Measurements from ENCODE around the gene NFYC. TPM values are rescaled to one million over a fixed set of nuclear protein-coding genes. Genes with fewer than 3 reads are reported as not detected.

The NFYC gene
- total and polyA plus RNA-seq, 4 experiments from 2014 or later, result 47.7 to 73.6 (median 68.8) TPM

- CTCF ChIA-PET (ENCODE audit: partially characterized antibody), result interaction anchor here (1.0 to 1.2 kb wide), 2 partner anchors 15 to 164 kb away, joined by 3 to 4 read pairs; no protein-coding TSS in a partner anchor
- H3K27me3 ChIP-seq (ENCODE audit: insufficient read depth, low read length), result peaks cover 6% of the 10 kb centered on the region
Measured at GRCh38 chr1:40787737-40788560, 96.4 kb downstream of the NFYC start.

DNA sequence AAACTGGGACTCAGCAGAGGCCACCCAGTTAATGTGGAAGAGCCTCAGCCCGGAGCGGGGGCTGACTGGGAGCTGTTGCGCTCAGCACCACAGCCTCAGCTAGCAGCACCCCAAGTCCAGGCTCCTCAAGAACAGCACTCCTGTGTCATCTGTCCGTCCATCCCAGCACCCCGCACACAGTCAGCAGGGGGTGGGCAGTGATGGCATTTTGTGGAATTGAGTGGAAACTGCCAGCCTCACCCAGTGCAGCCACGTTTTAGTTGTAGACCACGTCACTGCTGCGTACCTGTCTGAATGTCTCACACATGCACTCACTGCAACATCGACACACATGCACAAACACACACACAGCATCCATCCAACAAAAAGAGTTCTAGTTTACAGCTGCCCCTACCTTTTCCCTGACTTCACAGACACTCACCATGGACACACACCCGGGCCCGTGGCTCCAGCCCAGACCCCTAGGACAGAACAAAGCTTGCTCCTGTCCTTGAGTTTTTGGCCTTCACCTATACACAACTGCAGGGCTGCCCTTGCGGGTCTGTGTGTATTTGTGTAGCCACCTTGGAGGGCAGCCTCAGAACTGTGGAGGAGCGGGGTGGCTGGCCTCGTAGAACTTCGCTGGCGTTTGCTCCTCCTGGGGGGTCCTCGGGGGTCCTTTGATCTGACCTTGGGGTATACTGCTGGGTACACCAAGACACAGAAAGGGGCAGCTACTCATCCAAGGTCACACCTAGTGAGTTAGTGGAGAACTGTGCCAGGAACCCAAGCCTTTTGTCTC, 97.2 kb downstream of the NFYC start:
- H3K36me3 Mint-ChIP-seq, result no peaks in the 10 kb centered on the region
- peaks cover 0 to 3% (median 2%) of the 10 kb centered on the region in 4 donors for H3K4me1 Mint-ChIP-seq
- H3K4me3 Mint-ChIP-seq, result no peak overlapping the region
- ChIA-PET POLR2A (ENCODE audit: partially characterized antibody) (interaction anchor here (1.7 kb wide), 1 partner anchor 98 kb away, joined by 3 read pairs; the partner anchor contains the start of gene NFYC), CTCF (ENCODE audit: partially characterized antibody) (interaction anchor here (1.1 kb wide), 1 partner anchor 15 kb away, joined by 4 read pairs; no protein-coding TSS in a partner anchor)
- no peak for DNase-seq
- no peak overlapping the region for H3K27ac ChIP-seq (ENCODE audit: low read depth, low read length)
- H3K27ac Mint-ChIP-seq, result no peak overlapping the region
- H3K9me3 Mint-ChIP-seq, result no peaks in the 10 kb centered on the region
- H3K9me3 ChIP-seq (ENCODE audit: control insufficient read depth in 1 of 2, low read length in 2 of 2), result no peaks in the 10 kb centered on the region
- intact Hi-C loops (cut with micrococcal nuclease), result no loop called here
- H3K27me3 Mint-ChIP-seq, result peaks cover 6 to 12% of the 10 kb centered on the region in 2 donors
- peaks cover 6% of the 10 kb centered on the region for H3K27me3 ChIP-seq (ENCODE audit: insufficient read depth, low read length)
- H3K4me3 ChIP-seq (ENCODE audit: low read length in 2 of 2), result no peak overlapping the region
- H3K36me3 ChIP-seq (ENCODE audit: insufficient read depth, low read length), result no peaks in the 10 kb centered on the region
- H3K4me1 ChIP-seq (ENCODE audit: insufficient read depth, low read length), result no peaks in the 10 kb centered on the region

More at GRCh38 chr1:40787737-40788560, 96.4 kb downstream of the NFYC start:
- H3K4me1 Mint-ChIP-seq, result peaks cover 4 to 7% (median 5%) of the 10 kb centered on the region in 4 donors
- DNase-seq, result no peak
- no peaks in the 10 kb centered on the region for H3K9me3 ChIP-seq (ENCODE audit: control insufficient read depth in 1 of 2, low read length in 2 of 2)
- no peak overlapping the region for H3K4me3 Mint-ChIP-seq
- intact Hi-C loops (cut with micrococcal nuclease), result no loop called here
- H3K27ac Mint-ChIP-seq, result no peak overlapping the region
- H3K4me1 ChIP-seq (ENCODE audit: insufficient read depth, low read length), result no peaks in the 10 kb centered on the region
- no peak overlapping the region for H3K27ac ChIP-seq (ENCODE audit: low read depth, low read length)
- H3K27me3 Mint-ChIP-seq, result peaks cover 9 to 13% of the 10 kb centered on the region in 2 donors
- H3K36me3 ChIP-seq (ENCODE audit: insufficient read depth, low read length), result no peaks in the 10 kb centered on the region
- H3K9me3 Mint-ChIP-seq, result no peaks in the 10 kb centered on the region
- H3K4me3 ChIP-seq (ENCODE audit: low read length in 2 of 2), result no peak overlapping the region
- POLR2A ChIA-PET (ENCODE audit: partially characterized antibody), result no interaction called here
- no peaks in the 10 kb centered on the region for H3K36me3 Mint-ChIP-seq

- no peak for DNase-seq
- H3K36me3 Mint-ChIP-seq, result no peaks in the 10 kb centered on the region
- H3K9me3 Mint-ChIP-seq, result no peaks in the 10 kb centered on the region
- peaks cover 6% of the 10 kb centered on the region for H3K27me3 ChIP-seq (ENCODE audit: insufficient read depth, low read length)
- H3K27ac Mint-ChIP-seq, result peak overlapping the region in 2 of 7 donors; percentile 36 to 52
- H3K4me1 ChIP-seq (ENCODE audit: insufficient read depth, low read length), result no peaks in the 10 kb centered on the region
- no peak overlapping the region for H3K4me3 ChIP-seq (ENCODE audit: low read length in 2 of 2)
- no peak overlapping the region for H3K4me3 Mint-ChIP-seq
- H3K36me3 ChIP-seq (ENCODE audit: insufficient read depth, low read length), result no peaks in the 10 kb centered on the region
- intact Hi-C loops (cut with micrococcal nuclease), result no loop called here
- peaks cover 0 to 3% (median 2%) of the 10 kb centered on the region in 4 donors for H3K4me1 Mint-ChIP-seq
- no peaks in the 10 kb centered on the region for H3K9me3 ChIP-seq (ENCODE audit: control insufficient read depth in 1 of 2, low read length in 2 of 2)
- CTCF ChIA-PET (ENCODE audit: partially characterized antibody), result interaction anchor here (1.1 kb wide), 1 partner anchor 15 kb away, joined by 4 read pairs; no protein-coding TSS in a partner anchor
- POLR2A ChIA-PET (ENCODE audit: partially characterized antibody), result interaction anchor here (1.5 to 1.7 kb wide), 2 partner anchors 73 to 98 kb away, joined by 3 read pairs; partner anchors contain the start of genes CITED4 and NFYC
- H3K27ac ChIP-seq (ENCODE audit: low read depth, low read length), result no peak overlapping the region
- H3K27me3 Mint-ChIP-seq, result peaks cover 6 to 12% of the 10 kb centered on the region in 2 donors
Measured at GRCh38 chr1:40789342-40789598, 97.8 kb downstream of the NFYC start.

GRCh38 chr1:40789661-40790430, 98.3 kb downstream of the NFYC start:
- no peaks in the 10 kb centered on the region for H3K9me3 ChIP-seq (ENCODE audit: control insufficient read depth in 1 of 2, low read length in 2 of 2)
- POLR2A ChIA-PET (ENCODE audit: partially characterized antibody), result interaction anchor here (1.5 to 1.7 kb wide), 2 partner anchors 73 to 99 kb away, joined by 3 read pairs; partner anchors contain the start of genes CITED4 and NFYC
- H3K4me1 ChIP-seq (ENCODE audit: insufficient read depth, low read length), result no peaks in the 10 kb centered on the region
- peaks cover 4 to 12% of the 10 kb centered on the region in 2 donors for H3K27me3 Mint-ChIP-seq
- peak overlapping the region in 2 of 7 donors; percentile 36 to 52 for H3K27ac Mint-ChIP-seq
- H3K36me3 ChIP-seq (ENCODE audit: insufficient read depth, low read length), result no peaks in the 10 kb centered on the region
- peaks cover under 1% of the 10 kb centered on the region for H3K27me3 ChIP-seq (ENCODE audit: insufficient read depth, low read length)
- H3K4me3 Mint-ChIP-seq, result no peak overlapping the region
- H3K4me1 Mint-ChIP-seq, result peaks cover 0 to 3% (median under 1%) of the 10 kb centered on the region in 4 donors
- CTCF ChIA-PET (ENCODE audit: partially characterized antibody), result interaction anchor here (1.1 kb wide), 1 partner anchor 16 kb away, joined by 4 read pairs; no protein-coding TSS in a partner anchor
- DNase-seq, result no peak
- no peak overlapping the region for H3K4me3 ChIP-seq (ENCODE audit: low read length in 2 of 2)
- H3K36me3 Mint-ChIP-seq, result no peaks in the 10 kb centered on the region
- no peak overlapping the region for H3K27ac ChIP-seq (ENCODE audit: low read depth, low read length)
- no peaks in the 10 kb centered on the region for H3K9me3 Mint-ChIP-seq
- intact Hi-C loops (cut with micrococcal nuclease), result no loop called here

DNA sequence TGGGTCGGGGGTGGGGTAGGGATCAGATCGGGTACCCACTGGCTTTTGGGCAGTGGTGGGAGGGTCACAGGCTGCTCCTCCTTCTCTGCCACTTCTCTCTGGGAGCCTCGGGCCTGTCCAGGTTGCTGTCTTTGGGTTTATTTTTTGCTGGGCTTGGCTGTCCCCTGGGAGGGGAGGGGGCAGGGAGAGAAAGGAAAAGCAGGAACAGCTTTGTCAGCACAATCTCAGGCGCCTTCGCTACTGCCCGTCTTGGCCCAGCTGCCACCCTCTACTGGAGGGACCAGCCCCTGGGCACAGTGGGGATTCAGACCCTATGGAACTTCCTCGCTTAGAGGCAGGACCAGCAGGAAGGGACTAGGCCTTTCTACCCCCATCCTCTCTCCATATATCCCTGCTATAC, 100.5 kb downstream of the NFYC start:
- Histone ChIP-seq H3K27ac (ENCODE audit: low read depth, low read length) (no peak overlapping the region), H3K4me3 (ENCODE audit: low read length in 2 of 2) (no peak overlapping the region), H3K27me3 (ENCODE audit: insufficient read depth, low read length) (no peaks in the 10 kb centered on the region), H3K4me1 (ENCODE audit: insufficient read depth, low read length) (peaks cover 16% of the 10 kb centered on the region), H3K9me3 (ENCODE audit: control insufficient read depth in 1 of 2, low read length in 2 of 2) (no peaks in the 10 kb centered on the region), H3K36me3 (ENCODE audit: insufficient read depth, low read length) (no peaks in the 10 kb centered on the region)
- H3K36me3 Mint-ChIP-seq, result no peaks in the 10 kb centered on the region
- intact Hi-C loops (cut with micrococcal nuclease), result no loop called here
- no peak overlapping the region for H3K27ac Mint-ChIP-seq
- no peak overlapping the region for H3K4me3 Mint-ChIP-seq
- no peak for DNase-seq
- peaks cover 4 to 15% (median 13%) of the 10 kb centered on the region in 4 donors for H3K4me1 Mint-ChIP-seq
- peaks cover 0 to 6% of the 10 kb centered on the region in 2 donors for H3K27me3 Mint-ChIP-seq
- POLR2A ChIA-PET (ENCODE audit: partially characterized antibody), result no interaction called here
- CTCF ChIA-PET (ENCODE audit: partially characterized antibody), result no interaction called here
- H3K9me3 Mint-ChIP-seq, result no peaks in the 10 kb centered on the region

- no peaks in the 10 kb centered on the region for H3K9me3 ChIP-seq (ENCODE audit: control insufficient read depth in 1 of 2, low read length in 2 of 2)
- Mint-ChIP-seq H3K4me3 (peak overlapping the region in 1 of 8 donors; percentile 16), H3K4me1 (peaks cover 8 to 23% (median 20%) of the 10 kb centered on the region in 4 donors), H3K27me3 (peaks cover 0 to 3% of the 10 kb centered on the region in 2 donors), H3K36me3 (no peaks in the 10 kb centered on the region), H3K9me3 (no peaks in the 10 kb centered on the region), H3K27ac (peak overlapping the region in 1 of 7 donors; percentile 66)
- ChIA-PET POLR2A (ENCODE audit: partially characterized antibody) (no interaction called here), CTCF (ENCODE audit: partially characterized antibody) (interaction anchor here (2.5 kb wide), 1 partner anchor 19 kb away, joined by 8 read pairs; no protein-coding TSS in a partner anchor)
- H3K4me1 ChIP-seq (ENCODE audit: insufficient read depth, low read length), result peaks cover 25% of the 10 kb centered on the region
- H3K4me3 ChIP-seq (ENCODE audit: low read length in 2 of 2), result no peak overlapping the region
- no peaks in the 10 kb centered on the region for H3K27me3 ChIP-seq (ENCODE audit: insufficient read depth, low read length)
- no peaks in the 10 kb centered on the region for H3K36me3 ChIP-seq (ENCODE audit: insufficient read depth, low read length)
- no peak for DNase-seq
- intact Hi-C loops (cut with micrococcal nuclease), result no loop called here
- H3K27ac ChIP-seq (ENCODE audit: low read depth, low read length), result no peak overlapping the region
Measured at GRCh38 chr1:40793617-40794016, 102.1 kb downstream of the NFYC start.
